ENCODE results near the gene FAM20C.

Gene FAM20C

DNA sequence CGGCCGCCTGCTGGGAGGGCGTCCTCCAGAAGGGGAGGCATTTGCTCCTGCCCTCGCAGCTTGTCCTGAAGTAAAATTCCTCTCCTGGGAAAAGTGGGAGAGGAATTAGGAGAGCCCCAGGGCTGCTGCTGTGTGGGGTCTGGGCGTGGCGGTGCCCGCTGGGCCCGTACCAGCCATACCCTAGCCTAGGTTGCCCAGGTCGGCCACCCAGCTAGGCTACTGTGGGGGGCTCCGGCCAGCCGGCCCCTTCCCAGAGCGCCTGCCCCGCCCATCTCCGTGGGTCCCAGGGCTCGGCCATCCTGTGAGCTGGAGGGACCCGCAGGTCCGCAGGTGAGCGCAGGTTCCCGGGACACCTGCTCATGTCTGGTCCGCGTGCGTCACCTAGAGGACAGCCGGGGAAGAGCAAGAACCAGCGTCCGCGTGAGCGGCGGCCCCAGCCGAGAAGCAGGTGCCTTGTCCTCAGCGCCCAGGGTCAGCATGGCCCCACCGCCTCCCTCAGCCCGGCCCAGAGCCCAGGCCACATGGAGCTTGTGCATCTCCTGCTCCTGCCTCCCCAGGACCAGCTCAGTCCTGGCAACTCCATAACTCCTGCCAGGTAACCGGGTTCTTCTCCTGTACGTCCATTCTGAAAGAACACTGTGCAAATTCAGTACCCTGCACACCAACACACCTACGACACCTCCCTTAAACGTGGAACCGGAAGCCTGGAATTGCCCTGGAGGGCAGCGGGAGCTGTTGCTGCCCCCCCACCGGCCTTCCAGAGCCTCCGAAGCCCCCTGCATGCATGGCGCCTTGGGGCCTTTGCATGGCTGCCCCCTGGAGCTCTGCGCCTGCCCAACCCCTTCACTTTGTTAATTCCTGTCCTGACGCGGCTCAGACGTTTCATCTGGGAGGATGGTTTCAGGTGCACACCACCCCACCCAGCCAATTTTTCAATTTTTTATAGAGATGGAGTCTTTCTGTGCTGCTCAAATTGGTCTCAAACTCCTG is 74.8 kb downstream of the FAM20C start:
- Histone ChIP-seq H3K27ac (ENCODE audit: low read depth, low read length) (no peak overlapping the region), H3K4me2 (ENCODE audit: low read length) (no peak overlapping the region), H2BK15ac (replicated peaks; ENCODE audit: low read depth) (no peak overlapping the region), H3K79me2 (ENCODE audit: control insufficient read depth, insufficient read depth, low read length) (no peaks in the 10 kb centered on the region), H3K4me3 (ENCODE audit: low read length) (no peak overlapping the region), H3K18ac (ENCODE audit: low read length) (no peak overlapping the region), H4K5ac (ENCODE audit: low read length) (no peak overlapping the region), H3K36me3 (ENCODE audit: control insufficient read depth, insufficient read depth, low read length) (no peaks in the 10 kb centered on the region), H3K79me1 (ENCODE audit: low read length) (no peaks in the 10 kb centered on the region), H3K4ac (ENCODE audit: low read depth, low read length) (no peak overlapping the region), H3K9ac (ENCODE audit: low read length) (no peak overlapping the region), H4K8ac (ENCODE audit: low read depth, low read length) (no peak overlapping the region), H3K56ac (ENCODE audit: low read length) (no peak overlapping the region), H3K4me1 (ENCODE audit: control insufficient read depth, low read depth, low read length) (no peaks in the 10 kb centered on the region), H2AK5ac (ENCODE audit: low read length) (no peak overlapping the region), H3K27me3 (ENCODE audit: insufficient read depth, low read length, poor library complexity) (no peaks in the 10 kb centered on the region), H3K23ac (ENCODE audit: low read length) (no peak overlapping the region), H2BK5ac (ENCODE audit: low read length) (no peak overlapping the region), H2BK120ac (ENCODE audit: low read depth, low read length) (no peak overlapping the region)
- peak; percentile 45 for DNase-seq
- no CpG with 5 or more reads among the region's 45 CpGs for WGBS (ENCODE audit: extremely low coverage, insufficient coverage, low lambda C conversion rate)

DNA sequence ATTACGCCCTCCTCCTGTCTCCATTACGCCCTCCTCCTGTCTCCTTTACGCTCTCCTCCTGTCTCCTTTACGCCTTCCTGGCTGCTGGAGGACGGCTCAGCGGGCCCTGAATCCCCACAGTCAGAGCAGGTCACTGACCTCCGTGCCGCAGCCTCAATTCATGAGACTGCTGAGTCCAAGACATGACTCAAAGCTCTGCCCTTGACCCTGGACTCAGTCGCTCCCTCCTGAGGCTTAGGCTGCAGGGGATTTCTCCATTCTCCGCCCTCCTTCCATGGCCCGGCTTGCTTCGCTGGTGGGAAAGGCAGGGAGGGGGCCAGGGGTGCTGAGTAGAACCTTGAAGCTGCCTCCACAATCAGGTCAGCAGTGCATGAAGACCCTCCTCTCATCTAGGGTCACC is 76.6 kb downstream of the FAM20C start:
- Histone ChIP-seq H2BK120ac (ENCODE audit: low read depth, low read length) (no peak overlapping the region), H3K79me1 (ENCODE audit: low read length) (no peaks in the 10 kb centered on the region), H3K36me3 (ENCODE audit: control insufficient read depth, insufficient read depth, low read length) (no peaks in the 10 kb centered on the region), H2BK15ac (replicated peaks; ENCODE audit: low read depth) (no peak overlapping the region), H3K27me3 (ENCODE audit: insufficient read depth, low read length, poor library complexity) (no peaks in the 10 kb centered on the region), H3K27ac (ENCODE audit: low read depth, low read length) (no peak overlapping the region), H3K4me2 (ENCODE audit: low read length) (no peak overlapping the region), H3K4me3 (ENCODE audit: low read length) (no peak overlapping the region), H3K9ac (ENCODE audit: low read length) (no peak overlapping the region), H3K23ac (ENCODE audit: low read length) (no peak overlapping the region), H3K18ac (ENCODE audit: low read length) (no peak overlapping the region), H3K56ac (ENCODE audit: low read length) (no peak overlapping the region), H3K79me2 (ENCODE audit: control insufficient read depth, insufficient read depth, low read length) (no peaks in the 10 kb centered on the region), H4K8ac (ENCODE audit: low read depth, low read length) (no peak overlapping the region), H2AK5ac (ENCODE audit: low read length) (no peak overlapping the region), H4K5ac (ENCODE audit: low read length) (no peak overlapping the region), H2BK5ac (ENCODE audit: low read length) (no peak overlapping the region), H3K4ac (ENCODE audit: low read depth, low read length) (no peak overlapping the region), H3K4me1 (ENCODE audit: control insufficient read depth, low read depth, low read length) (no peaks in the 10 kb centered on the region)
- no peak for DNase-seq
- no CpG with 5 or more reads among the region's 12 CpGs for WGBS (ENCODE audit: extremely low coverage, insufficient coverage, low lambda C conversion rate)

DNA sequence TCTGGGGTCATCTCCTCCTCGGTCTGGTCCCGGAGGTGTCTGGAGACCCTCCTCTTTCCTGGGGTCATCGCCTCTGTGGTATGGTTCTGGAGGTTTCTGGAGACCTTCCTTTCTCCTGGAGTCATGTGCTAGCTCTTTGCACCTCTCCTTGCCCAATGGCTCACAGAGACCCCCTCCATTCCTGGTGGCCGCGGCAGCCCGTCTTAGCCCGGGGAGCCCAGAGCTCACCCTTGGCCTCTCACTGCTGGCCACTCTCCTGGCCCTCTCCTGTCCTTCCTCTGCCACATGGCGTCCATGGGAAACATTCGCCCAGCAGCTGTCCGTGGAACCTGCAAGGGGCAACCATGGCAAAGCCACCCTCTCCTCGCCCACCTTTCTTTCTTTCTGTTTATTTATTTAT is 77.3 kb downstream of the FAM20C start:
- no peak for DNase-seq
- Histone ChIP-seq H3K27ac (ENCODE audit: low read depth, low read length) (no peak overlapping the region), H3K56ac (ENCODE audit: low read length) (no peak overlapping the region), H3K4ac (ENCODE audit: low read depth, low read length) (no peak overlapping the region), H2AK5ac (ENCODE audit: low read length) (no peak overlapping the region), H4K8ac (ENCODE audit: low read depth, low read length) (no peak overlapping the region), H2BK15ac (replicated peaks; ENCODE audit: low read depth) (no peak overlapping the region), H3K79me1 (ENCODE audit: low read length) (no peaks in the 10 kb centered on the region), H3K4me2 (ENCODE audit: low read length) (no peak overlapping the region), H3K4me3 (ENCODE audit: low read length) (no peak overlapping the region), H3K23ac (ENCODE audit: low read length) (no peak overlapping the region), H2BK5ac (ENCODE audit: low read length) (no peak overlapping the region), H3K9ac (ENCODE audit: low read length) (no peak overlapping the region), H3K36me3 (ENCODE audit: control insufficient read depth, insufficient read depth, low read length) (no peaks in the 10 kb centered on the region), H3K18ac (ENCODE audit: low read length) (no peak overlapping the region), H4K5ac (ENCODE audit: low read length) (no peak overlapping the region), H3K79me2 (ENCODE audit: control insufficient read depth, insufficient read depth, low read length) (no peaks in the 10 kb centered on the region), H3K4me1 (ENCODE audit: control insufficient read depth, low read depth, low read length) (no peaks in the 10 kb centered on the region), H3K27me3 (ENCODE audit: insufficient read depth, low read length, poor library complexity) (no peaks in the 10 kb centered on the region), H2BK120ac (ENCODE audit: low read depth, low read length) (no peak overlapping the region)
- no CpG with 5 or more reads among the region's 11 CpGs for WGBS (ENCODE audit: extremely low coverage, insufficient coverage, low lambda C conversion rate)

DNA sequence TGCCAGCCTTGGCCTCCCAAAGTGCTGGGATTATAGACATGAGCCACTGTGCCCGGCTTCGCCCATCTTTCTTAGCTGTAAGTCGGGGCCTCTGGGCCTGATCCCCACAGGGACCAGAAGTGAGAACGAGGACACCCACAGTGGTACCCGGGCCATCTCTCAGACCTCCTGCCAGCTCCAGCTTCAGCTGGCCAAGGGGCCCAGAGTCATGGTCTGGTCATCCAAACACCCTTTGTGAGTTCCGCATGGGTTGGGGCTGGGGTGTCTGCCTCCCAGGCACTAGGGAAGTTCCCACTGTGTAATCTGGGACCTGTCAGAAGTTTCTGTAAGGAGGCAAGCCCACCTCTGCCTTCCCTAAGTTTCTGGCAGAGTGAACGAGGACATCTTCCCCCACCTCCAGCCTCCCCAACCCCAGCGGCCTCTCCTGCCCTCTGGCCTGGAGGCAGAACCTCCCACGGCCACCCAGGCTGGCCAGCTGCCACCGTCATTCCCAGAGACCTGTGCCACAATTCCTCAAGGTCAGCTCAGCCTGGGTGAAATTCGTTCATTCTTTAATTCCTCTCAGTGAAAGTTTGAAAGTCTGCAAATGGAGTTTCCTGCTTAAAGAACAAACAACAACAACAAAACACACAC is 78.1 kb downstream of the FAM20C start:
- no peaks in the 10 kb centered on the region for H3K36me3 ChIP-seq (ENCODE audit: control insufficient read depth, insufficient read depth, low read length)
- H3K79me1 ChIP-seq (ENCODE audit: low read length) = no peaks in the 10 kb centered on the region
- H3K4me1 ChIP-seq (ENCODE audit: control insufficient read depth, low read depth, low read length) = no peaks in the 10 kb centered on the region
- H3K79me2 ChIP-seq (ENCODE audit: control insufficient read depth, insufficient read depth, low read length) = no peaks in the 10 kb centered on the region
- H3K4me3 ChIP-seq (ENCODE audit: low read length) = no peak overlapping the region
- no peak overlapping the region for H3K9ac ChIP-seq (ENCODE audit: low read length)
- H3K27ac ChIP-seq (ENCODE audit: low read depth, low read length) = no peak overlapping the region
- H3K23ac ChIP-seq (ENCODE audit: low read length) = no peak overlapping the region
- H3K27me3 ChIP-seq (ENCODE audit: insufficient read depth, low read length, poor library complexity) = no peaks in the 10 kb centered on the region
- H4K8ac ChIP-seq (ENCODE audit: low read depth, low read length) = no peak overlapping the region
- no peak for DNase-seq
- no peak overlapping the region for H3K18ac ChIP-seq (ENCODE audit: low read length)
- no peak overlapping the region for H3K4me2 ChIP-seq (ENCODE audit: low read length)
- WGBS (ENCODE audit: extremely low coverage, insufficient coverage, low lambda C conversion rate) = no CpG with 5 or more reads among the region's 11 CpGs
- H2BK5ac ChIP-seq (ENCODE audit: low read length) = no peak overlapping the region
- no peak overlapping the region for H2BK15ac ChIP-seq (replicated peaks; ENCODE audit: low read depth)
- H4K5ac ChIP-seq (ENCODE audit: low read length) = no peak overlapping the region
- H3K4ac ChIP-seq (ENCODE audit: low read depth, low read length) = no peak overlapping the region
- H3K56ac ChIP-seq (ENCODE audit: low read length) = no peak overlapping the region
- H2AK5ac ChIP-seq (ENCODE audit: low read length) = no peak overlapping the region
- no peak overlapping the region for H2BK120ac ChIP-seq (ENCODE audit: low read depth, low read length)

DNA sequence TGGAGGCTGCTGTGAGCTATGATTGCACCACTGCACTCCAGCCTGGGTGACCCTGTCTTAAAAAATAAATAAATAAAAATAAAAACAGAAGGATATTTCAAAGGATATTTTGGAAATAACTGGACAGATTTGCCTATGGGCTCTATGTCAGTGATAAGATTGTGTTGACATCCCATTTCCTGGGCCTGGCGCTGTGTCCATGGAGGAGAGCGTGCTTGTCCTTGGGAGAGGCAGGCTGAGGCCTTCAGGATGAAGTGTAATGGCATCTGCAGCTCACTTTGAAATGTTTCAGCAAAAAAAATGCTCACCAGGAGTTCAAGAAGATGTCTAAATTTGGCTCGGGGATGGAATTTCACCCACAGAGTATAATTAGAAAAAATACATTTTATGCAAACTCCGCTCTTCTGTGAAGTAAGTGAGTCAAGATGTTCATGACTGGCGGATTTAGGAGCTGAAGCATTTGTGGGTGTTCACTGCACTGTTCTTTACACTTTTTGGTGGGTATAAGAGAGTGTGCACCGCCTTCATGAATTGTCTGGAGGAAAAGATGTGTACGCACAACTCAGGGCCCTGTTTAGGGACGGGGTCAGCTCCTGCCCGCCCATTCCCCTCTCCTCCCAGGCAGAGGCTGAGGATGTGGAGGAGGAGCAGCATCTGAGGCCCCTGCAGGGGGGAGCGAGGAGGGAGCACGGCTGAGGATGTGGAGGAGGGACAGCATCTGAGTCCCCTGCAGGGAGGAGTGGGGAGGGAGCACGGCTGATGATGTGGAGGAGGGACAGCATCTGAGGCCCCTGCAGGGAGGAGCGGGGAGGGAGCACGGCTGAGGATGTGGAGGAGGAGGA is 79.1 kb downstream of the FAM20C start:
- no peak overlapping the region for H2BK15ac ChIP-seq (replicated peaks; ENCODE audit: low read depth)
- no peak overlapping the region for H3K23ac ChIP-seq (ENCODE audit: low read length)
- H2BK120ac ChIP-seq (ENCODE audit: low read depth, low read length) = no peak overlapping the region
- no peak overlapping the region for H3K4ac ChIP-seq (ENCODE audit: low read depth, low read length)
- no peak overlapping the region for H2BK5ac ChIP-seq (ENCODE audit: low read length)
- no peaks in the 10 kb centered on the region for H3K36me3 ChIP-seq (ENCODE audit: control insufficient read depth, insufficient read depth, low read length)
- no peaks in the 10 kb centered on the region for H3K27me3 ChIP-seq (ENCODE audit: insufficient read depth, low read length, poor library complexity)
- no CpG with 5 or more reads among the region's 14 CpGs for WGBS (ENCODE audit: extremely low coverage, insufficient coverage, low lambda C conversion rate)
- no peak overlapping the region for H4K5ac ChIP-seq (ENCODE audit: low read length)
- DNase-seq = no peak
- no peak overlapping the region for H3K27ac ChIP-seq (ENCODE audit: low read depth, low read length)
- H3K79me2 ChIP-seq (ENCODE audit: control insufficient read depth, insufficient read depth, low read length) = no peaks in the 10 kb centered on the region
- H3K4me1 ChIP-seq (ENCODE audit: control insufficient read depth, low read depth, low read length) = no peaks in the 10 kb centered on the region
- H3K4me2 ChIP-seq (ENCODE audit: low read length) = no peak overlapping the region
- no peak overlapping the region for H3K4me3 ChIP-seq (ENCODE audit: low read length)
- no peak overlapping the region for H3K9ac ChIP-seq (ENCODE audit: low read length)
- H4K8ac ChIP-seq (ENCODE audit: low read depth, low read length) = no peak overlapping the region
- H3K18ac ChIP-seq (ENCODE audit: low read length) = no peak overlapping the region
- no peak overlapping the region for H3K56ac ChIP-seq (ENCODE audit: low read length)
- no peaks in the 10 kb centered on the region for H3K79me1 ChIP-seq (ENCODE audit: low read length)
- no peak overlapping the region for H2AK5ac ChIP-seq (ENCODE audit: low read length)

All from mesendoderm (in vitro differentiated cells).